Dedifferentiated amniotic fluid mesenchymal stem cell (primary cell): ENCODE results near the gene DPYSL3.

Experiments used
- DNase-seq: peaks from one replicate; pipeline ENCODE4 v3.0.0-alpha.2; 2016; ENCODE audit errors: extremely low spot score

Gene DPYSL3

DNA sequence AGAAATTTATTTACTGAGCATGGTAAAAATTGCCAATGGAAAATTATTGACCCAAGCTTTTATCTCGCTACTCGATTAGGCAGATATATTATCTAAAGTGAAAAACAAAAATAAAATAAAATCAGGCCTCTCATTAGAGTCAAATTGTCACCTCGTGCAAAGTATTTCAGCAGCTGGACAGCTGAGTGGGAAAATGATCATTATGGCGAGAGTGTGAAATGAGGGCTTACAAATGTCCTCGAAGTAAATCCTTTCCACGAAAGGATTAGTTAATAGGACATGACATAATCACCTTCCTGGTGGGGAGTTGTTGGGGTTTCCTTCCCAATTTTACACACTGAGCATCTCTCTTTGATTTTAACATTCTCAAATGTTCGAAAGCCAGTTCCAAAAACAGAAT is 5.4 kb upstream of the DPYSL3 start:
- DNase-seq = no peak

DNA sequence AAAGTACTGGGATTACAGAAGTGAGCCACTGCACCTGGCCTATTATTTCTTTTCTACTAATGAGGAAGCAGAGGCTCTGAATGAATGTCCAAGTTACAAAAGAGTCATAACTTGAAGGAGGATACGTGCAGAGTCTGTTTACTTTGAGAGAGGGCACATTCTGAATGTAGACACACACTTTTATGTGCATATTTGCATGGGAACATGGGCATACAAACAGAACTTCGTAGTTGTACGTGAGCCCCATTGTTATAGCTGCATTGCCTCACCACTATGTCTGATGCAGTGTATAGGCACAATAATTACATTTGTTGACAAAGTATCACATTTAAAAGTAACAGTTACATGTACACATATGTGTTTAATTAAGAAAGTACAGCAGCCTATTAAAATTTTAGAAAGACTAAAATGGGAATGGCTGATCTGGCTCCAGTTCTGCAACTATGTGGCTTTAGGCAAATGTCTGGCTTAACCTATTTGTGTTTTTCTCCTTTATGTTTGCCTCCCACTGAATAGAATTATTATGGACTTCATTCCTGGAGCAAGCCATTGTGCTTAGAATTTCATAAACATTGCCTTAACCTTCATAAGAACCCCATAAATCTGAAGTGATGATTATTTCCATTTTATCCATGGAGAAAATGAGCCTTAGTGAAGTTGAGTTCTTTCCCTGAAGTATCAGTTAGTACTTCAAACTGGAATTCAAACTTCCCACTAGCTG is 3.0 kb upstream of the DPYSL3 start:
- no peak for DNase-seq

DNA sequence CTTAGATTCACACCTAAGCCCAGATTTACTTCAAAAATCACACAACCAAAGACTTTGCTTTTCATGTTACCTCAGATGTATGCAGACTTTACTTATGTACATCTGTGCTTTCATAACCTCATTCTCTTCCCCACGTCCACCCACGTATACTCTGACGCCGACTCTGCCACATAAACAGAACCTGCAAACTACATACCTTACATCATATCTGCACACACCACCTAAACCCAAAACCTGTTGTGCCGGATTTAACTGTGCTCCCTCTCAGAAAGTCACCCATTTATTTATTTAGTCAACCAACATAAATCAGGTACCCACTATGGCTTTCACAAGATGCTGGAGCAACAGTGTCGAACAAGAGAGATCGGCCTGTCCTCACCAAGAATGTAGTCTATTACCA is 1.0 kb upstream of the DPYSL3 start:
- DNase-seq = no peak

DNA sequence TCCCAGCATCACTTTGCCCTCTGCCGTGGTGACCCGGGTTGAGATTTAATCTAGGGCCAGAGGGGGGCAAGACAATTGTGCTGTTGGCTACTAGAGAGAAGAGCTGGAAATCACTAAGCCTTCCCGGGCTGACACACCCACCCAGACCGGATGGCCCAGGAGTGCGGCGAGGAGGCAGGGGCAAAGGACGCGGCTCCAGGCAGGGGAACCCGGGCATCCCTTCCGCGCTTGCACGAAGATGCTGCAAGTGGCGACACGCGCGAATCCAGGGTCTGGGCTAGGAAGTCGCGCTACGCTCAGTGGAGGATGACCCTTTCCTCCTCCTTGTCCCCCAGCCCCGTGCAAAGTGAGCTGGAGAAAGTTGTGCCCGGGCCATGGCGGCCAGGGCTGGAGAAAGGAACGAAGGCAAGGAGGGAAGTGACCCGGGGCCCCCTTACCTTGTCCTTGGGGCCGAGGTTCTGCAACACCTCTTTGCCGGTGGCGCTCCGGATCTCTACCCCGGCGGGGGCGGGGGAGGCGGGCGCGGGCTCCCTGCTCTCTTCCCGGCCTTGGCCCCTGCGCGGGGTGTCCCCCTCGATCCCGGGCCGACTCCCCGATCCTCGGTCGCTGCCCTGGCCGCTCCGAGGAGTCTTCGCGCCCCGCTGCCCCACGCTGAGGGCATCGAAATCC is 693 bp downstream of the DPYSL3 start:
- DNase-seq = no peak

DNA sequence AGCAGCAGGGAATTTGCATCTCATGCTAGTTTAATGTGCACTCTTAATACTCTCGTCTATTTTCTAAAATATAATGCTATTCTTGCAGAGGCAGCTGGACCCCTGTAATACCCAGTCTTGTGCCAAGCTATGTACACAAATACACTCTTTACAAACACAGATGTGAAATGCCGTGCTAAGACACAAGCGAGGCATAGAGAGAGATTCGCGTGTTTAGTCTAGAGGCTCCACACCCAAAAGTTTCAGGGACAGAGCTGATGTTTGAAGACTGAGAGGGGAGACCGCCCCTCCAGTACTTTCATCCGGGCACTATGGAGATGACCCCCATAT is 1.2 kb downstream of the DPYSL3 start:
- DNase-seq = no peak

DNA sequence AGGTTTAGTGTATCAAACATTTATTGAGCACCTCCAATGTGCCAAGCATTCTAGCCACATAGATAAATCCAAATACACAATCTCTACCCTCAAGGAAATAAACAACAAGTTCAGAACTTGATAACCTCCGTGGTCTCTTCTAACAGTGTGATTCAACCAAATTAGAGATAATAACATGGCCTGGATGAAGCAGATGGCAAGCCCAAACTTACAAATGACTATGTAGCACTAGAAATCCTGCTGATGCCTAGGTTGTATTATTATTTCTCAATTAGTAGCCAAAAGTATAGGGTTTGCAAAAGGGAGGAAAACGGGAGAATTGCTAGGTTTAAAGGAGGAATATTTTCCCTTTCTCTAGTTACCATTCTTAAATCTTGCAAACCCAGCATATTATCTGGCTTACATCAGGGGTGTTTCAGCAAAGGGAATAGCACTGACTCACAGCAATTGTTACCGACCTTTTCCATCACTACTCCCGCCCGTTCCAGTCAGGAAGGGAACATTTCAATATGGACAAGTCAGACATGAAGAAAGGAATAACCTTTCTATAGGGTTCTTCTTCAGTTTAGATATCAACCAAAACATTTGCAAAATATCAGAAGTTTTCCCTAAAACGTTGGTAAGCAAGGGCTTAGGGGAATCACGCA is 2.3 kb downstream of the DPYSL3 start:
- DNase-seq = peak; percentile 83

DNA sequence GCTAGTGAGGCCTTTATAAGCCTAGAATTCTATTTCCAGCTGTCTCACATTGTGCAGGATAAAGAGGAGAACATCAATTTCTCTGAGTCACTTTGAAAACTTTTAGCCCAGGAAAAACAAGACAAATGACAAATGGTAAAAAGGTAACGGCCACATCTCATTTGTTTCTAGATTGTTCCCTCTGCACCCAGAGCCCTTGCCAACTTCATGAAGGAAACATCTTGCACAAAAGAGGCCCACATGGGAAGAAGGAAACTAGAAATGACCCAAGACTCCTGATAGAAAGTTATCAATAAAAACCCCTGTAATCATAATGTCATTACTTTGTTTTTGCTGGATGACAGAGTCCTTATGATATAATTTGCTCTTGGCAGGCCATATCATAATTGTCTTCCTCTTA is 5.3 kb downstream of the DPYSL3 start:
- DNase-seq = no peak

DNA sequence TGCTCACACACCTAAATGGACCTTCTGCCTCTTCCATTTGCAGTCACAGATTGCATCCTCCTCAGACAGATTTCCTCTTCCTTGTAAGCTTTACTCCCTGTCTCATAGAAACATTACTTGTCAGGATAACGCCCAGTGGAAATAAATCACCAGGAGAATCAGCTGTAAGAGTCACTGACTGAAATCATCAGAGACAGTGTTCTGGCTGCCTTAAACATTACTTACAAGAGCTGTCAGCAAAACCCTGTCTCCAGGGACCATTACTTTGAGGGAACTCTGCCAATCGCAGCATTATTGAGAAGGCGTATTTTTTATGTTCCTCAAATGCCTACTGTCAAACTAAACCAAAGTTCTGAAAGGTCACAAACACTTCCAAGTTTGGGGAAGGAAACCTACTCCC is 5.9 kb downstream of the DPYSL3 start:
- no peak for DNase-seq

DNA sequence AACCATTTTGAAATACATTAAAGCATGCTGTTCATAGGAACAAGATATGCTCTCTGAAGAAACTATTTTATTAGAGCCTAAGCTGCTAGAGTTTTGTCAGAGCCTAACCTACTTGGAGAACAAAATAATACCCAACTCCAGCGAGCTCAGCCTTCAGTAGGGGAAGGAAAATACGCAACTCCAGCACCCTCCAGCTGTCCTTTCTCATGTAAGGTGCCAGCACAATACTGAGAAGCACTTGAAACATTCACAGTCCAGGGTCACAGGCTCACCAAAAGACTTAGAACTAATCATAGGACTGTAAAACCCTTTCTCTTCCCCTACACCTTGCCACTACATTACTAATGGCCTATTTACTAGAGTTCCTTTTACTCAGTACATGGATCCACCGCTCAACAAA is 18.9 kb downstream of the DPYSL3 start:
- no peak for DNase-seq

DNA sequence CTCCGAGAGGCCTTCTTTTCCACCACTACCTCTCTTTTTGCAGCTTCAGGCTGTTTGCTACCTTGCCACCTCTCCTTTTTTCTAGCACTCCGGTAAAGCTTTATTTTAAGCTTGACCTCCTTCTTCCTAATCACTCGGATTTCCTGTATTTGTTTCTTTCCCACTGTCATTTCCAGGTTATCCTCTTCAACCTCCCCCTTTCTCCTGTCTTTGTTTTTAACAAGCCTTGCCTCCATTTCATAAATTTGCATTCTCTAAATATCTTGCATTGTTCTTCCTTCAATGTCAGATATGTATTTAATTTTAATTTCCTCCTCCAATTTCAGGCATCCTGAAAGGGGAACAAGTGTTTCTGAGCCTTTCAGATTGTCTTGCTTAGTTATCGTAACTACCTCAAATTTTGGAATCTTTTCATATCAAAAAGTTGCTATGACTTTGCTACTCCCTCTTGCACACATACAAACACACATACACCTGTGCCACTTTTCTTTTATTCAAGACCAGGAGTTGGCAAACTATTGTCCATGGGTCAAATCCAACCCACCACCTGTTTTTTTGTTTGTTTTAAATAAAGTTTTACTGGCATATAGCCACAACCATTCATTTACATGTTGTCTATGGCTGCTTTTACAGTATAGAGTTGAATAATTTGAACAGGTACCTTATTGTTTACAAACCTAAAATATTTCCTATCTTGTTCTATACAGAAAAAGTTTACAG is 22.7 kb downstream of the DPYSL3 start:
- no peak for DNase-seq

DNA sequence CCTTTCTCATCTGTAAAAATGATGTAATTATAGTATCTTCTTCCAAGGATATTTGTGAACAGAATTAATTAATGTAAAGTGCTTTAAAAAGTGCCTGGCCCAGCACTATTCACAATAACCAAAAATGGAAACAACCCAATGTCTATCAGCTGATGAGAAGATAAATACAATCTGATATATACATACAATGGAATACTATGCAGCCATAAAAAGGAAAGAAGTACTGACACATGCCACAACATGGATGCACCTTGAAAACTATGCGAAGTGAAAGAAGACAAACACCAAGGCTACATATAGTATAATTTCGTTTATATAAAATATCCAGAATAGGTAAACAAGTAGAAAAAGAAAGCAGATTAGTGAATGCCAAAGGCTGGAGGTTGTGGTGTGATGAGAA is 24.1 kb downstream of the DPYSL3 start:
- no peak for DNase-seq

DNA sequence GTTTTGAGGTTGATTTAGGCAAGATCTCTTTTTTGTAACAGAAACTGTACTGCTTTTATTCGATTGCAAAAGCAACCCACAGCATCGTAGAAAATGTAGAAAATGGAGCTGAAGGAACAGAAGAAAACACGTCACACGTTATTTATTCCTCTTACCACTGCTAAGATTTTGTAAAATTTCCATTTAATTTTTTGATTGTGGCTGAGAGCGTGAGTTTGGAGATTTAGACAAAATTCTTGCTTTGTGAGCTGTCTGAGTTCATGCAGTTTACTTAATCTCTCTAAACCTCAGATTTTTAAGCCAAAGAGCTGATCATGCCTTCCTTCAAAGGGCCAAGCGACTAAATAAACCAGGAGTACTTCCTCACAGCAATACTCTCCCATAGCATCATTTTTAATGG is 24.8 kb downstream of the DPYSL3 start:
- peak; percentile 76 for DNase-seq

DNA sequence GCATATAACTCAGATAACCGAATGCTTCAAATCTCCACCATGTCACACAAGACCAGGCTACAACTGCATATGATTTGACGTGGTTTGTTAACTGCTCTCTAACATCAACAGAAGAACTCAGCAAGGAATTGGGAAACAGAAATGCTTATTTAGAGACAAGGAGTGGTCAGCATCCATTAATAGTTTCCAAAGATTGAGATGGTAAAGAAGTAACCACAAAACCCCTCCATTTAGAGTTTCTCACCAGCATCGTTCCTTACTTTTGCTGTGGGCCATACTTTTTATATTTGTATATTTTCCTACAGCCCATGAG is 25.2 kb downstream of the DPYSL3 start:
- DNase-seq = no peak

DNA sequence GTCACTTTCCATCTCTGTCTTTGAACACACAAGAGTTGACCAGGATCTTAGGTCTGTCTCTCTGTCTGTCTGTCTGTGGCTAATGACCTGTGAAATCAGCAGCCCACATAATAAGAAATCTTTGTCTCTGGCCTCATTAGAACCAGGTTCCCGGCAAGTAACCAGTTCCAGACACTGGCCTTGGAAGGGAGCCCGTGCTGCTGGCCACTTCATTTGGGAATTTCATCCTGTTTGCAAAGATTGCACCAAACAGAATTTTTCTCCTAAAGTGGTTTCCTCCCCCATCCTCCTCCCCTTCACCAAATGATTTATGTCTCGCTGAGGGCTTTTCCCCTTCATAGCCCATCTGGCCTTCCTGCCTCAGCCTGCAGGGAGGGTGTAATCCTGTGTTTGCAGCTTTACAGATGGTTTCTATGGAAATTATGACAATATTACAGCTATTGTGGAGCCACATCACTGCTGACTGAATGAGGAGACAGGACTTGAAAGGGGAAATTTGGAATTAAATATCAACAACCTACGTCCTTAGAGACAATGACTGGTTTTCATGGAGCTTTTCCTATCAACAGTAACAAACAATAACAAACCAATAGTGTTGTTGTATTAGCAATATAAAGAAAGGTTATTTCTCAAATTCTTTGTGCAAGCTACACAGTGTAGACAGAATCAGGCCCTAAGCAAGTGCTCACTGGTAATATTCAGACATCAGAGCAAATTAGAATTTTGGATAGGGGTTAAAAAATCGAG is 25.7 kb downstream of the DPYSL3 start:
- peak; percentile 98 for DNase-seq

DNA sequence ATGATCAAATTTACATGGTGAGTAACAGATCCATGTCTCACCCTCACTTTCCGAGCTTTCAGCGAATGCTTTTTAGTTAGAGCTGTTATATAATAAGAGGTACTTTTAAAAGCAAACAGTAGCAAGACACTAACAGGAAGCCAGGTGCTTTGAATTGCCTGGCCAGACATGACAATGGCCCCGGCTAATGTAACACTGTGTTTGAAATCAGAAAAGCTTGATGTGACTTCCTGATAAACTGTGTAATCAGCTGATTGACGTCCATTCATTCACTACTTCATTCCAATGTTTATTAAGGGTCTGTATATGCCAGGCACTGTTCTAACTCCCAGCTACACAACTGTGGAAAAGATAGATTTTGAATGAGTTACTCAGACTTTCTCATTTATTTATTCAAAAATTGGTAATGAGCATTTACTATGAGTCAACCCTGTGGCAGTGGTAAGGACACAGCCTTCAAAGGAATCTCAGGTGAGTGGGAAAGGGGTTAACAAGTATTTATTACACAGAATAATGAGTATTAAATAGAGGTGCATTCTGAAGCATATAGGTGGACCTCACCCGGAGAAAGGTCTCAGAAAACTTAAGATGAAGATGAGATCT is 26.6 kb downstream of the DPYSL3 start:
- DNase-seq = no peak

DNA sequence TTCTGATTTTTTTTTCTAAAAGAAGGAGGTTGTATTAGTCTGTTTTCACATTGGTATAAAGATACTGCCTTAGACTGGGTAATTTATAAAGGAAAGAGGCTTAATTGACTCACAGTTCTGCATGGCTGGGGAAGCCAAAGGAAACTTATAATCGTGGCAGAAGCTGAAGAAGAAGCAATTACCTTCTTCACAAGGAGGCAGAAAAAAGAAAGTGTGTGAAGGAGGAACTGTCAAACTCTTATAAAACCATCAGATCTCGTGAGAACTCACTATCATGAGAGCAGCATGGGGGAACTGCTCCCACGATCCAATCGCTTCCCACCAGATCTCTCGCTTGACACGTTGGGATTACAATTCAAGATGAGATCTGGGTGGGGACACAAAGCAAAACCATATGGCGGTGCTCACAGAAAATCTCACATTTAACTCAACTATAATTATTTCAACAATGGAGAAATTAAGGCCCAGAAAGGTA is 27.1 kb downstream of the DPYSL3 start:
- DNase-seq = no peak

DNA sequence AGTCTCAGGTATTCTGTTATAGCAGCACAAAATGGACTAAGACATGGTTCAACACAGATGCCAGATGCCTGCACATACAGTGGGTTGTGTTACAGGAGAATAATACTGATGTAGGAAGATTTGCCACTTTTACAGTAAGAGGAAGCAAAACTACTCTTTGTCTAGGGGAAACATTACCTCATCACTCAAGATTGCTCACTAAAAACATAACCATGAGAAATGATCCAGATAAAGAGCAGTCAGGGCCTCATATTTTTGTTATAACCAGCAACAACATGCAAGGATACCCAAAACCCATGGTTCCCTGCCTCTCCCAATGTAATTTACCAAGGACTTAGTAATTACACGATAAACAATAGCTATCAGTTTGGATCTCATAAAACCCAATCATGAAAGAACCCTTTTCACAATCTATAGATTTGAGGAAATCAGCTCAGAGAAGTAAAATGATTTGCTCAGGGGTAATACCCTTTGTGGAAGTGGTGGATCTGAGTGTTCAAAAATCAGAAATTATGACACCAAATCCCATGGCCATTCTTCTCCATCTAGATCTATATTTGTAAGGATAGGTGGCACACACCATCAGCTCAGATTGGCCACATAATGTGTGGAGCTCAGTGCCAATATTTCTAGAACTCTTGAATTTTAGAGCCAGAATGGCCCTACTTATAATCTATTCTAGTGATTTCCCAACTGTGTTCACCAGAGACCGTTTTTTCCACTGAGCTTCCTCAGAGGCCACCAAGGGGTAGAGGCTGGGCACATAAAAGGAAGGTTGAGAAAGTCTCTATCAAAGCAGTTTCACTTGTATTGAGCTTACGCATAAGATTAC is 27.8 kb downstream of the DPYSL3 start:
- peak; percentile 79 for DNase-seq

DNA sequence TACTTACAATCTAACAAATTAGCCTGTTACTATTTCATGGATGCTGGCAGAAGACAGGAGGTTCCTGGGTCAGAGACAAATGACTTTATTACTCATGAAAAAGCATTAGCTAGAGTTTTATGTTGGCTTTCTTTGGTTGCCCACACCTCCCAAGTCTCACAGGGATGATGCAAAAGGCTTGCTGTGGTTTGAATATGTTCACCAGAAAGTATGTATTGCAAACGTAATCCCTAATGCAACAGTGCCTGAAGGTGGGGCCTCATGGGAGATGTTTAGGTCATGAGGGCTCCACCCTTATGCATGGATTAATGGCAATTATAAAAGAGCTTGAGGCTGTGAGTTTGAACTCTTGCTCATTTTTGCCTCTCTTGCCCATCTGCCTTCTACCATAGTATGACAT is 28.5 kb downstream of the DPYSL3 start:
- DNase-seq = peak; percentile 87

DNA sequence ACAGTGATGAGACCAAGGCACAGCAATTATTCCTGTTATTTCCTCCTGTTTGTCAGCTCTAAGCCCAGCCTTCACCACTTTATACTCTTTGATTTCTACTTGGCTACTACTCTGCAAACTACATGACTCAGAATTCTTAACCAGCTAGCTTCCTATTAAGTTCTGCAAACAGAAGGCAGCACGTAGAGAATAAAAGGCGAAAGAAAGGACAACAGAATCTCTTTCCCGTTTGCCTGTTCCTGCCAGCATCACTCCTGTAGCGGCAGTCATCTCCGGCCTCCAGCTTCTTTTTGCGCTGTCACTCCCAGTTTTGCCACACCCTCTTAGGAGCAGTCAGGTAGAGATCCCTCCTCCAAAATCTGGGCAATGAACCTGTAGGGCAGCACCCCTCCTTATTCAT is 29.9 kb downstream of the DPYSL3 start:
- no peak for DNase-seq

DNA sequence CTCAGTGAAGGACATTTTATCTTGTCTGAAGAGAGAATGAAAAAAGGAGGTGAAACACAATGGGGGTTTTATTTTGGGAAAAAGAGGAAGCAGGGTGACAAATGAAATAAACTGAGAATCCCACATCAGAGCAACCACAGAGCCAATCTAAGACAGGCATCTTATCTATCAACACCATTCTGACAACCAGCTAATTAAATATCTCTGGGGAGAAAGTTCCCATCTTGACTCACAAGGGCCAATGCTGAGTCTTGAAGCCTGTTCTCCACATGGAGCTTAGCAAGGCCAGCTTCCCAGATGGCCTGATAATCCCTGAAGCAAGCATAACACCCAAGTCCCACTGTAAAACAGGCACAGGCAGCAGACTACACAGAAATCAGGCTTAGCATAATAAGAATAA is 30.4 kb downstream of the DPYSL3 start:
- no peak for DNase-seq

DNA sequence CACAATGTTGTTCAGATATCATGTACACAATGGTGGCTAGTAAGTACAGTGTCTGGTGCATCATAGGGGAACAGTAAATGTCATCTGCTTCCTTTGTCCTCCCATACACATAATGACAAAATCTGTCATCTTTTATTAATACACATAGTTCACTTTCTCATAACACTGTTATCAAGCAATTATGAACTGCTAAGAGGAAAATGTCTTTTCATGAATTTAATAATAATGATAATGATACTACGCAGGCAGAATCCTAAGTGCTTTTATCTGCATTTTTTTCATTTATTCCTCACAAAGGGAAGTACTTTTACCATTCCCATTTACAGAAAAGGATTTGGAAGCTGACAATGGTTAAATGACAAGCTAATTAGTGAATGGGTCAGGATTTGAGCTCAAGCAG is 35.7 kb downstream of the DPYSL3 start:
- DNase-seq = no peak
